B cell (primary cell): ENCODE data around the gene STARD9.

Source experiments
- CTCF ChIP-seq: fragments of 200-600 bp; IDR thresholded peaks from one replicate; pipeline ENCODE4 v1.8.0; 2022; ENCODE audit warnings: antibody characterized with exemption, mild to moderate bottlenecking
- EZH2 ChIP-seq: IDR thresholded peaks from 2 replicates; pipeline ENCODE4 v1.6.1; 2012; ENCODE audit warnings: borderline replicate concordance, low read depth, mild to moderate bottlenecking, moderate library complexity, low read length; ENCODE audit not compliant: insufficient read depth, poor library complexity, severe bottlenecking

DNA sequence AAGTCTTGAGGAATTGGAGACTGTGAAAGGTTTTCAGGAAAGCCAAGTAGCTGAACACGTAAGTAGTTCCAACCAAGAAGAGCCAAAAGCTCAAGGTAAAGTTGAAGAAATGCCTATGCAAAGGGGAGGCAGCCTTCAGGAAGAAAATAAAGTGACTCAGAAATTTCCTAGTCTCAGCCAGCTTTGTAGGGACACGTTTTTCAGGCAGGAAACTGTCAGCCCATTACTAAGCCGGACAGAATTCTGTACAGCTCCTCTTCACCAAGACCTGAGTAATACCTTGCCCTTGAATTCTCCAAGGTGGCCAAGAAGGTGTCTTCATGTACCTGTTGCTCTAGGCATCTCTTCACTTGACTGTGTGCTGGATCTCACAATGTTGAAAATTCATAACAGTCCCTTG, 112.9 kb downstream of the STARD9 start:
- TF ChIP-seq CTCF (no peak), EZH2 (no peak)
